Measurements from ENCODE around the gene CLTB. TPM values are rescaled to one million over a fixed set of nuclear protein-coding genes. Genes with fewer than 3 reads are reported as not detected.
A peak's percentile ranks its signal among the peaks of the same experiment; 100 is the strongest.

CLTB gene
- total and polyA plus RNA-seq, 2 of the 13 experiments (the other 11 are each of a cell fraction or from before 2014, with no cell fraction given): 23.3 to 33.8 TPM

- TF ChIP-seq, protein P1, sequence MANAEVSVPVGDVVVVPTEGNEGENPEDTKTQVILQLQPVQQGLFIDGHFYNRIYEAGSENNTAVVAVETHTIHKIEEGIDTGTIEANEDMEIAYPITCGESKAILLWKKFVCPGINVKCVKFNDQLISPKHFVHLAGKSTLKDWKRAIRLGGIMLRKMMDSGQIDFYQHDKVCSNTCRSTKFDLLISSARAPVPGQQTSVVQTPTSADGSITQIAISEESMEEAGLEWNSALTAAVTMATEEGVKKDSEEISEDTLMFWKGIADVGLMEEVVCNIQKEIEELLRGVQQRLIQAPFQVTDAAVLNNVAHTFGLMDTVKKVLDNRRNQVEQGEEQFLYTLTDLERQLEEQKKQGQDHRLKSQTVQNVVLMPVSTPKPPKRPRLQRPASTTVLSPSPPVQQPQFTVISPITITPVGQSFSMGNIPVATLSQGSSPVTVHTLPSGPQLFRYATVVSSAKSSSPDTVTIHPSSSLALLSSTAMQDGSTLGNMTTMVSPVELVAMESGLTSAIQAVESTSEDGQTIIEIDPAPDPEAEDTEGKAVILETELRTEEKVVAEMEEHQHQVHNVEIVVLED (CRISPR knock-in tag; IDR thresholded peaks at IDR 0.05; ENCODE audit: borderline replicate concordance): no peak
- TF ChIP-seq ZNF646 (CRISPR knock-in tag; IDR thresholded peaks at IDR 0.05) (no peak), ATF2 (CRISPR knock-in tag; IDR thresholded peaks at IDR 0.05) (no peak), ZNF121 (CRISPR knock-in tag; IDR thresholded peaks at IDR 0.05) (peak; percentile 69), ZNF660 (CRISPR knock-in tag; IDR thresholded peaks at IDR 0.05; ENCODE audit: borderline replicate concordance, low read depth) (no peak)
These were observed 28.9 kb downstream of the CLTB start (continued) for GRCh38 chr5:176387384-176387925.

Data from HepG2 (cell line).